HG03097 (cell line): Measurements from ENCODE around the gene NDUFAF7.
"Not testable (repeated sequence)": the region's sequence is repeated elsewhere in the genome, so short reads cannot be mapped to it uniquely, and the experiment has no call there.

Experiments used
- ATAC-seq: cut with Tn5 transposase; IDR thresholded peaks from one replicate; pipeline ENCODE4 v1.9.1; 2021; ENCODE audit not compliant: unreplicated experiment, low FRiP score

Gene NDUFAF7

GRCh38 chr2:37231241-37232130, at the start of gene NDUFAF7, which contains the start of gene CEBPZ:
NDUFAF7 (plus strand) TSS chr2:37231658; CDS start chr2:37231706, 48 bp downstream.
CEBPZ (minus strand) TSS chr2:37231596; CDS start chr2:37231567, 29 bp downstream.
- peak; percentile 89 for ATAC-seq

GRCh38 chr2:37181726-37182684, 49.5 kb upstream of the NDUFAF7 start:
- no peak for ATAC-seq

- ATAC-seq = no peak
Observed at GRCh38 chr2:37188570-37188969, 42.9 kb upstream of the NDUFAF7 start, which contains the start of gene SULT6B1. SULT6B1 (minus strand) TSS chr2:37188670; CDS start chr2:37188640, 30 bp downstream.

GRCh38 chr2:37189452-37190153, 41.9 kb upstream of the NDUFAF7 start:
- no peak for ATAC-seq

GRCh38 chr2:37190290-37190689, 41.2 kb upstream of the NDUFAF7 start:
- no peak for ATAC-seq

- no peak for ATAC-seq
Observed at GRCh38 chr2:37191253-37191652, 40.2 kb upstream of the NDUFAF7 start.

- ATAC-seq = no peak
Observed at GRCh38 chr2:37191747-37192146, 39.7 kb upstream of the NDUFAF7 start.

- no peak for ATAC-seq
Observed at GRCh38 chr2:37192551-37192950, 38.9 kb upstream of the NDUFAF7 start.

- not testable (repeated sequence) for ATAC-seq
Observed at GRCh38 chr2:37195862-37196319, 35.6 kb upstream of the NDUFAF7 start.

- ATAC-seq = peak; percentile 72
Observed at GRCh38 chr2:37196320-37197195, 34.9 kb upstream of the NDUFAF7 start, which contains the start of gene CEBPZOS. CEBPZOS (plus strand) TSS chr2:37196496; CDS start chr2:37199705, 3,209 bp downstream.

- ATAC-seq = no peak
Observed at GRCh38 chr2:37198681-37199065, 32.8 kb upstream of the NDUFAF7 start.

GRCh38 chr2:37201208-37201607, 30.2 kb upstream of the NDUFAF7 start:
- no peak for ATAC-seq

- no peak for ATAC-seq
Observed at GRCh38 chr2:37201766-37202165, 29.7 kb upstream of the NDUFAF7 start.

GRCh38 chr2:37203708-37204107, 27.8 kb upstream of the NDUFAF7 start:
- ATAC-seq = no peak

GRCh38 chr2:37205071-37205661, 26.3 kb upstream of the NDUFAF7 start:
- ATAC-seq = not testable (repeated sequence)

- no peak for ATAC-seq
Observed at GRCh38 chr2:37205689-37206341, 25.6 kb upstream of the NDUFAF7 start.

GRCh38 chr2:37206760-37207159, 24.7 kb upstream of the NDUFAF7 start:
- ATAC-seq = not testable (repeated sequence)

GRCh38 chr2:37211212-37211611, 20.2 kb upstream of the NDUFAF7 start:
- ATAC-seq = no peak
